GM12878 (cell line): ENCODE data around the gene ALDH3B2. TPM values are rescaled to one million over a fixed set of nuclear protein-coding genes. Genes with fewer than 3 reads are reported as not detected.

Source experiments
- ATAC-seq: fragments of 200-7000 bp; cut with Tn5 transposase; 3 replicates; pipeline ENCODE4 v1.9.1; 2020; ENCODE audit warnings: mild to moderate bottlenecking, moderate library complexity
- BruUV-seq: library from RNA; stranded (reverse); fragments of 400-500 nt; replicated peaks from 2 replicates; lab custom pipeline; 2021; lab: Mats Ljungman, UMichigan
- CTCF ChIA-PET: fragments of 300-600 bp; sonication (Branson Sonifier 250); formaldehyde crosslinking; extraction: SDS; loops from one replicate; lab custom pipeline; 2021; ENCODE audit warnings: inconsistent platforms; lab: Yijun Ruan, JAX
- POLR2A ChIA-PET: fragments of 350-600 bp; formaldehyde crosslinking; extraction: SDS; loops from one replicate; lab custom pipeline; 2021; ENCODE audit warnings: inconsistent platforms; lab: Charles Lee
- RAD21 ChIA-PET: fragments of 300-600 bp; sonication (Branson Sonifier 250); formaldehyde crosslinking; loops from one replicate; lab custom pipeline; 2023; ENCODE audit warnings: antibody characterized with exemption; ENCODE audit not compliant: unreplicated experiment; lab: Charles Lee
- SMC1A ChIA-PET: fragments of 300-600 bp; sonication (Branson Sonifier 250); formaldehyde crosslinking; loops from one replicate; lab custom pipeline; 2023; ENCODE audit not compliant: unreplicated experiment, uncharacterized antibody; lab: Charles Lee
- DNase-seq: peaks from one replicate; pipeline ENCODE4 v3.0.0-alpha.2; 2011; ENCODE audit warnings: low read depth, low spot score
- FAIRE-seq: peaks from 3 replicates; lab custom pipeline; 2011; peaks lifted over from hg19 to GRCh38; lab: Jason Lieb, UNC
- H2AFZ ChIP-seq: 2 replicates; pipeline ENCODE4 v1.6.0; 2011; ENCODE audit warnings: low read depth, low read length, control low read depth; ENCODE audit not compliant: control insufficient read depth
- H3K27ac ChIP-seq: 2 replicates; pipeline ENCODE4 v1.5.1; 2011; ENCODE audit warnings: control low read depth; ENCODE audit not compliant: control insufficient read depth, insufficient read depth
- H3K27me3 ChIP-seq, 2 experiments: replicated peaks in 1 of 2; 2 replicates each; pipeline versions ENCODE4 v1.6.0 to v1.6.1; 2011; ENCODE audit warnings: low read length in 1 of 2; ENCODE audit not compliant: control insufficient read depth in 2 of 2, insufficient read depth in 2 of 2
- H3K36me3 ChIP-seq, 2 experiments: 2 replicates each; pipeline ENCODE4 v1.5.1; 2011; ENCODE audit warnings: low read length in 1 of 2; ENCODE audit not compliant: control insufficient read depth in 2 of 2, insufficient read depth in 2 of 2
- H3K4me1 ChIP-seq: 2 replicates; pipeline ENCODE4 v1.6.1; 2011; ENCODE audit warnings: mild to moderate bottlenecking, low read length, moderate library complexity, mixed read lengths; ENCODE audit not compliant: control insufficient read depth, insufficient read depth
- H3K4me2 ChIP-seq: 2 replicates; pipeline ENCODE4 v1.6.0; 2011; ENCODE audit warnings: control low read depth; ENCODE audit not compliant: control insufficient read depth, insufficient read depth
- H3K4me3 ChIP-seq: fragments of 200-600 bp; sonication (generic); 2 replicates; pipeline ENCODE4 v1.5.1; 2016
- H3K79me2 ChIP-seq: 2 replicates; pipeline ENCODE4 v1.6.0; 2011; ENCODE audit warnings: low read length; ENCODE audit not compliant: control insufficient read depth, insufficient read depth
- H3K9ac ChIP-seq: 2 replicates; pipeline ENCODE4 v1.8.0; 2011; ENCODE audit warnings: low read length, control low read depth, mixed read lengths; ENCODE audit not compliant: control insufficient read depth, insufficient read depth
- H3K9me3 ChIP-seq: replicated peaks from 3 replicates; pipeline ENCODE4 v1.5.1; 2011; ENCODE audit warnings: mild to moderate bottlenecking, low read length; ENCODE audit not compliant: control insufficient read depth, insufficient read depth
- H4K20me1 ChIP-seq: 2 replicates; pipeline ENCODE4 v1.6.0; 2011; ENCODE audit not compliant: control insufficient read depth, insufficient read depth
- WGBS: methylation state at CpG from one replicate; pipeline ENCODE4 v1.1.6; 2016; ENCODE audit warnings: low lambda C conversion rate; ENCODE audit not compliant: insufficient replicate concordance, insufficient coverage; ENCODE audit errors: missing lambda C conversion rate; 5-methylcytosine and 5-hydroxymethylcytosine counted together
- in situ Hi-C: fragments of 300-500 bp; cut with MboI; formaldehyde crosslinking; loops from 9 replicates; pipeline ENCODE4 v1.14.3; 2018; ENCODE audit warnings: mixed read lengths
- intact Hi-C: fragments of 100-400 bp; cut with micrococcal nuclease; formaldehyde crosslinking; loops from one replicate; pipeline ENCODE4 v1.14.2; 2022; ENCODE audit not compliant: unreplicated experiment
- polyA plus RNA-seq, 11 experiments: library from polyadenylated mRNA; depleted of rRNA in 4 of 11; unstranded in 6 of 11; stranded (reverse) in 5 of 11; fragments of >200 nt; fragmentation: Nextera tagmentation in 4 of 11; fragmentation: Illumina TruSeq in 1 of 11; extraction: Ambion mirVana in 4 of 11; extraction: Trizol in 1 of 11; gene quantifications; 1 replicate in 1 of 11; 2 replicates in 10 of 11; pipeline versions ENCODE4 v1.2.1 to v1.2.3, GENCODE V29; 2011 to 2016; ENCODE audit warnings: inconsistent platforms in 2 of 11, missing spikeins in 2 of 11, low read depth in 1 of 11
- small RNA-seq: library from RNA; depleted of rRNA; stranded (forward); fragments of <200 nt; gene quantifications from one replicate; pipeline ENCODE3, GENCODE V24; 2014
- total RNA-seq, 4 experiments: library from RNA; depleted of rRNA in 3 of 4; stranded (reverse); fragments of >200 nt in 3 of 4; fragmentation: Illumina TruSeq in 1 of 4; extraction: Trizol in 1 of 4; gene quantifications; 2 replicates each; pipeline versions ENCODE4 v1.2.1 to v1.2.3, GENCODE V29; 2013 to 2021
- TF ChIP-seq, protein P1 (sequence below): fragments of 450-650 bp; IDR thresholded peaks from 2 replicates; pipeline ENCODE4 v1.6.1; 2017; ENCODE audit warnings: mild to moderate bottlenecking
- TF ChIP-seq, protein P2 (sequence below): fragments of 150-350 bp; IDR thresholded peaks from 2 replicates; pipeline ENCODE4 v1.6.1; 2014; ENCODE audit warnings: mild to moderate bottlenecking, low read depth, low read length

ALDH3B2 gene
- total and polyA plus RNA-seq, 10 of the 15 experiments (the other 5 are each of a cell fraction or from before 2014, with no cell fraction given), result 0.09 to 0.17 TPM; not detected in 8

DNA sequence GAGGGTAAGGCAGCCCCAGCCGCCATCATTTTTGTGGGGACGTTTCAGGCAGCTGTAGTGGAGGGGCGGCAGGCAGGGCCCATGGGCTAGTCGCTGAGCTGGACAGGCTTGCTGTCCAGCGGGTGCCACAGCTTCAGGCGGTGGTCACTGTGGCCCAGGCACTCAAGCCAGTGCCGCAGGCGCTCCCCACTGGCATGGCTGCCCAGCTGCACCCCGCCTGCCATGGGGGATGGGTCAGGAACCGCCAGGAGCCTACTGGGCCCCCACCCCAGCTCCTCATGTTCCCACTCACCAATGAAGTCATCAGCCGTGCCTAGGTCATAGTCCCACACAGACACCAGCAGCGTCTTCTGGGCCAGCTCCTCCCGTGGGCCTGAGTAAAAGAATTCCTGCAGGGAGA lies 61.7 kb downstream of the ALDH3B2 start:
- H3K4me1 ChIP-seq, result peaks cover 30% of the 10 kb centered on the region
- SMC1A ChIA-PET, result interaction anchor here (0.9 to 3.4 kb wide), 4 partner anchors 16 to 52 kb away, joined by 3 to 14 read pairs (median 4); partner anchors contain the start of gene NUDT8
- POLR2A ChIA-PET, result interaction anchor here (3.5 kb wide), 1 partner anchor 29 kb away, joined by 25 read pairs; the partner anchor contains the start of gene GSTP1
- no peak overlapping the region for H3K27ac ChIP-seq
- BruUV-seq, result no TSS peak
- no peak overlapping the region for H3K9ac ChIP-seq
- peaks cover 11 to 22% of the 10 kb centered on the region in 2 experiments; a peak in 3 of 4 replicates for H3K36me3 ChIP-seq
- WGBS, result 98% methylated on average over 13 of the region's 13 CpGs
- DNase-seq, result no peak
- in situ Hi-C loops (no loop called here), intact Hi-C loops (loop anchor here (5.0 kb wide), 1 partner anchor 40 kb away; no protein-coding TSS in a partner anchor)
- ATAC-seq, result no peak
- TF ChIP-seq, protein P1, sequence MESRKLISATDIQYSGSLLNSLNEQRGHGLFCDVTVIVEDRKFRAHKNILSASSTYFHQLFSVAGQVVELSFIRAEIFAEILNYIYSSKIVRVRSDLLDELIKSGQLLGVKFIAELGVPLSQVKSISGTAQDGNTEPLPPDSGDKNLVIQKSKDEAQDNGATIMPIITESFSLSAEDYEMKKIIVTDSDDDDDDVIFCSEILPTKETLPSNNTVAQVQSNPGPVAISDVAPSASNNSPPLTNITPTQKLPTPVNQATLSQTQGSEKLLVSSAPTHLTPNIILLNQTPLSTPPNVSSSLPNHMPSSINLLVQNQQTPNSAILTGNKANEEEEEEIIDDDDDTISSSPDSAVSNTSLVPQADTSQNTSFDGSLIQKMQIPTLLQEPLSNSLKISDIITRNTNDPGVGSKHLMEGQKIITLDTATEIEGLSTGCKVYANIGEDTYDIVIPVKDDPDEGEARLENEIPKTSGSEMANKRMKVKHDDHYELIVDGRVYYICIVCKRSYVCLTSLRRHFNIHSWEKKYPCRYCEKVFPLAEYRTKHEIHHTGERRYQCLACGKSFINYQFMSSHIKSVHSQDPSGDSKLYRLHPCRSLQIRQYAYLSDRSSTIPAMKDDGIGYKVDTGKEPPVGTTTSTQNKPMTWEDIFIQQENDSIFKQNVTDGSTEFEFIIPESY, result 0 out of 2 replicates have a peak, but pooled peaks have one; percentile 36
- TF ChIP-seq, protein P2, sequence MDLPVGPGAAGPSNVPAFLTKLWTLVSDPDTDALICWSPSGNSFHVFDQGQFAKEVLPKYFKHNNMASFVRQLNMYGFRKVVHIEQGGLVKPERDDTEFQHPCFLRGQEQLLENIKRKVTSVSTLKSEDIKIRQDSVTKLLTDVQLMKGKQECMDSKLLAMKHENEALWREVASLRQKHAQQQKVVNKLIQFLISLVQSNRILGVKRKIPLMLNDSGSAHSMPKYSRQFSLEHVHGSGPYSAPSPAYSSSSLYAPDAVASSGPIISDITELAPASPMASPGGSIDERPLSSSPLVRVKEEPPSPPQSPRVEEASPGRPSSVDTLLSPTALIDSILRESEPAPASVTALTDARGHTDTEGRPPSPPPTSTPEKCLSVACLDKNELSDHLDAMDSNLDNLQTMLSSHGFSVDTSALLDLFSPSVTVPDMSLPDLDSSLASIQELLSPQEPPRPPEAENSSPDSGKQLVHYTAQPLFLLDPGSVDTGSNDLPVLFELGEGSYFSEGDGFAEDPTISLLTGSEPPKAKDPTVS, result no peak
- H3K79me2 ChIP-seq, result peaks cover 6% of the 10 kb centered on the region
- H3K27me3 ChIP-seq, result no peaks in the 10 kb centered on the region
- H2AFZ ChIP-seq, result no peak overlapping the region
- RAD21 ChIA-PET, result interaction anchor here (1.8 to 2.9 kb wide), 3 partner anchors 17 to 47 kb away, joined by 5 to 26 read pairs (median 21); partner anchors contain the start of genes GSTP1 and NUDT8
- FAIRE-seq, result no peak
- H3K9me3 ChIP-seq, result no peaks in the 10 kb centered on the region
- no peak overlapping the region for H3K4me3 ChIP-seq
- H3K4me2 ChIP-seq, result no peak overlapping the region
- CTCF ChIA-PET, result interaction anchor here (4.7 to 6.0 kb wide), 2 partner anchors 15 to 28 kb away, joined by 54 to 71 read pairs; partner anchors contain the start of genes GSTP1 and NUDT8
- no peaks in the 10 kb centered on the region for H4K20me1 ChIP-seq

Small RNA genes within 50 kb of the gene (small RNA-seq; reads per million reads assigned to genes)
- 0.31 reads per million for gene RPL37P2

Other genes starting within 250 kb of the ALDH3B2 start
Only the 7 nearest of the 15 such genes appear.
- 36.2 and 45.5 TPM in 2 replicates for gene CDK2AP2, start 166.5 kb downstream of the ALDH3B2 start, total RNA-seq (2014; rRNA removed)
- gene CDK2AP2, start 166.5 kb downstream of the ALDH3B2 start, total RNA-seq (2014; rRNA removed; fragmentation: Illumina TruSeq; extraction: Trizol), result 17.2 and 19.2 TPM in 2 replicates
- 58.8 and 60.7 TPM in 2 replicates for gene CDK2AP2, start 166.5 kb downstream of the ALDH3B2 start, total RNA-seq (2021)
- 6.7 and 15.9 TPM in 2 replicates for gene CDK2AP2, start 166.5 kb downstream of the ALDH3B2 start, polyA plus RNA-seq (2011; rRNA removed)
- 5.8 and 36.3 TPM in 2 replicates for gene CDK2AP2, start 166.5 kb downstream of the ALDH3B2 start, polyA plus RNA-seq (2014; fragmentation: Illumina TruSeq; extraction: Trizol)
- gene CDK2AP2, start 166.5 kb downstream of the ALDH3B2 start, polyA plus RNA-seq (2014; fragmentation: Nextera tagmentation; extraction: Ambion mirVana), result 10 to 100 TPM in 1 of 2 experiments, 1 to 10 TPM in 1; 8.0 to 18.0 TPM
- 51.4 and 55.4 TPM in 2 replicates for gene CDK2AP2, start 166.5 kb downstream of the ALDH3B2 start, polyA plus RNA-seq (2014; rRNA removed)
- gene CDK2AP2, start 166.5 kb downstream of the ALDH3B2 start, polyA plus RNA-seq (2016; fragmentation: Nextera tagmentation; extraction: Ambion mirVana), result 100 to 1,000 TPM; 150 to 177 TPM
- not detected in 2 replicates for gene CABP2, start 151.2 kb downstream of the ALDH3B2 start, total RNA-seq (2014; rRNA removed)
- not detected in 2 replicates for gene CABP2, start 151.2 kb downstream of the ALDH3B2 start, total RNA-seq (2014; rRNA removed; fragmentation: Illumina TruSeq; extraction: Trizol)
- gene CABP2, start 151.2 kb downstream of the ALDH3B2 start, total RNA-seq (2021), result not detected in 2 replicates
- gene CABP2, start 151.2 kb downstream of the ALDH3B2 start, polyA plus RNA-seq (2011; rRNA removed), result not detected in 2 replicates
- gene CABP2, start 151.2 kb downstream of the ALDH3B2 start, polyA plus RNA-seq (2014; fragmentation: Illumina TruSeq; extraction: Trizol), result not detected in 2 replicates
- gene CABP2, start 151.2 kb downstream of the ALDH3B2 start, polyA plus RNA-seq (2014; fragmentation: Nextera tagmentation; extraction: Ambion mirVana), result not detected
- not detected in 2 replicates for gene CABP2, start 151.2 kb downstream of the ALDH3B2 start, polyA plus RNA-seq (2014; rRNA removed)
- not detected for gene CABP2, start 151.2 kb downstream of the ALDH3B2 start, polyA plus RNA-seq (2016; fragmentation: Nextera tagmentation; extraction: Ambion mirVana)
- 1,623 and 1,788 TPM in 2 replicates for gene GSTP1, start 90.8 kb downstream of the ALDH3B2 start, total RNA-seq (2014; rRNA removed)
- 587 and 627 TPM in 2 replicates for gene GSTP1, start 90.8 kb downstream of the ALDH3B2 start, total RNA-seq (2014; rRNA removed; fragmentation: Illumina TruSeq; extraction: Trizol)
- gene GSTP1, start 90.8 kb downstream of the ALDH3B2 start, total RNA-seq (2021), result 831 and 852 TPM in 2 replicates
- 511 and 1,079 TPM in 2 replicates for gene GSTP1, start 90.8 kb downstream of the ALDH3B2 start, polyA plus RNA-seq (2011; rRNA removed)
- gene GSTP1, start 90.8 kb downstream of the ALDH3B2 start, polyA plus RNA-seq (2014; fragmentation: Illumina TruSeq; extraction: Trizol), result 158 and 501 TPM in 2 replicates
- 100 to 1,000 TPM; 469 to 685 TPM for gene GSTP1, start 90.8 kb downstream of the ALDH3B2 start, polyA plus RNA-seq (2014; fragmentation: Nextera tagmentation; extraction: Ambion mirVana)
- 1,173 and 1,340 TPM in 2 replicates for gene GSTP1, start 90.8 kb downstream of the ALDH3B2 start, polyA plus RNA-seq (2014; rRNA removed)
- 1,000 to 10,000 TPM; 1,222 to 1,443 TPM for gene GSTP1, start 90.8 kb downstream of the ALDH3B2 start, polyA plus RNA-seq (2016; fragmentation: Nextera tagmentation; extraction: Ambion mirVana)
- 301 and 330 TPM in 2 replicates for gene NDUFV1, start 67.7 kb downstream of the ALDH3B2 start, total RNA-seq (2014; rRNA removed)
- 162 and 166 TPM in 2 replicates for gene NDUFV1, start 67.7 kb downstream of the ALDH3B2 start, total RNA-seq (2014; rRNA removed; fragmentation: Illumina TruSeq; extraction: Trizol)
- 310 and 312 TPM in 2 replicates for gene NDUFV1, start 67.7 kb downstream of the ALDH3B2 start, total RNA-seq (2021)
- 97.9 and 184 TPM in 2 replicates for gene NDUFV1, start 67.7 kb downstream of the ALDH3B2 start, polyA plus RNA-seq (2011; rRNA removed)
- 37.6 and 129 TPM in 2 replicates for gene NDUFV1, start 67.7 kb downstream of the ALDH3B2 start, polyA plus RNA-seq (2014; fragmentation: Illumina TruSeq; extraction: Trizol)
- 10 to 100 TPM in 1 of 2 experiments, 1 to 10 TPM in 1; 8.2 to 51.7 TPM for gene NDUFV1, start 67.7 kb downstream of the ALDH3B2 start, polyA plus RNA-seq (2014; fragmentation: Nextera tagmentation; extraction: Ambion mirVana)
- 277 and 312 TPM in 2 replicates for gene NDUFV1, start 67.7 kb downstream of the ALDH3B2 start, polyA plus RNA-seq (2014; rRNA removed)
- gene NDUFV1, start 67.7 kb downstream of the ALDH3B2 start, polyA plus RNA-seq (2016; fragmentation: Nextera tagmentation; extraction: Ambion mirVana), result 100 to 1,000 TPM; 348 to 380 TPM
- 15.9 and 18.2 TPM in 2 replicates for gene NUDT8, start 44.7 kb downstream of the ALDH3B2 start, total RNA-seq (2014; rRNA removed)
- gene NUDT8, start 44.7 kb downstream of the ALDH3B2 start, total RNA-seq (2014; rRNA removed; fragmentation: Illumina TruSeq; extraction: Trizol), result 3.3 and 4.8 TPM in 2 replicates
- gene NUDT8, start 44.7 kb downstream of the ALDH3B2 start, total RNA-seq (2021), result 16.5 and 16.9 TPM in 2 replicates
- 1.6 and 3.7 TPM in 2 replicates for gene NUDT8, start 44.7 kb downstream of the ALDH3B2 start, polyA plus RNA-seq (2011; rRNA removed)
- 0.30 and 2.9 TPM in 2 replicates for gene NUDT8, start 44.7 kb downstream of the ALDH3B2 start, polyA plus RNA-seq (2014; fragmentation: Illumina TruSeq; extraction: Trizol)
- gene NUDT8, start 44.7 kb downstream of the ALDH3B2 start, polyA plus RNA-seq (2014; fragmentation: Nextera tagmentation; extraction: Ambion mirVana), result 1 to 10 TPM in 1 of 2 experiments, under 1 TPM in 1; 0.32 to 1.1 TPM
- 14.9 and 18.8 TPM in 2 replicates for gene NUDT8, start 44.7 kb downstream of the ALDH3B2 start, polyA plus RNA-seq (2014; rRNA removed)
- 10 to 100 TPM; 16.9 to 17.7 TPM for gene NUDT8, start 44.7 kb downstream of the ALDH3B2 start, polyA plus RNA-seq (2016; fragmentation: Nextera tagmentation; extraction: Ambion mirVana)
- gene TBX10, start 34.9 kb downstream of the ALDH3B2 start, total RNA-seq (2014; rRNA removed), result 0.22 and 0.23 TPM in 2 replicates
- 0.18 TPM in 1 of 2 replicates, not detected in the other for gene TBX10, start 34.9 kb downstream of the ALDH3B2 start, total RNA-seq (2014; rRNA removed; fragmentation: Illumina TruSeq; extraction: Trizol)
- gene TBX10, start 34.9 kb downstream of the ALDH3B2 start, total RNA-seq (2021), result 0.16 and 0.26 TPM in 2 replicates
- gene TBX10, start 34.9 kb downstream of the ALDH3B2 start, polyA plus RNA-seq (2011; rRNA removed), result not detected in 2 replicates
- gene TBX10, start 34.9 kb downstream of the ALDH3B2 start, polyA plus RNA-seq (2014; fragmentation: Illumina TruSeq; extraction: Trizol), result 0.10 and 0.16 TPM in 2 replicates
- gene TBX10, start 34.9 kb downstream of the ALDH3B2 start, polyA plus RNA-seq (2014; fragmentation: Nextera tagmentation; extraction: Ambion mirVana), result not detected
- gene TBX10, start 34.9 kb downstream of the ALDH3B2 start, polyA plus RNA-seq (2014; rRNA removed), result 0.15 and 0.44 TPM in 2 replicates
- gene TBX10, start 34.9 kb downstream of the ALDH3B2 start, polyA plus RNA-seq (2016; fragmentation: Nextera tagmentation; extraction: Ambion mirVana), result under 1 TPM in 1 of 2 experiments, not detected in 1; 0.17 TPM
- 20.2 and 27.8 TPM in 2 replicates for gene ACY3, start 23.9 kb downstream of the ALDH3B2 start, total RNA-seq (2014; rRNA removed)
- gene ACY3, start 23.9 kb downstream of the ALDH3B2 start, total RNA-seq (2014; rRNA removed; fragmentation: Illumina TruSeq; extraction: Trizol), result 12.2 and 12.8 TPM in 2 replicates
- 23.5 and 24.3 TPM in 2 replicates for gene ACY3, start 23.9 kb downstream of the ALDH3B2 start, total RNA-seq (2021)
- gene ACY3, start 23.9 kb downstream of the ALDH3B2 start, polyA plus RNA-seq (2011; rRNA removed), result 0.33 and 0.83 TPM in 2 replicates
- 6.3 and 17.8 TPM in 2 replicates for gene ACY3, start 23.9 kb downstream of the ALDH3B2 start, polyA plus RNA-seq (2014; fragmentation: Illumina TruSeq; extraction: Trizol)
- 10 to 100 TPM; 13.1 to 14.4 TPM for gene ACY3, start 23.9 kb downstream of the ALDH3B2 start, polyA plus RNA-seq (2014; fragmentation: Nextera tagmentation; extraction: Ambion mirVana)
- 30.7 and 36.1 TPM in 2 replicates for gene ACY3, start 23.9 kb downstream of the ALDH3B2 start, polyA plus RNA-seq (2014; rRNA removed)
- gene ACY3, start 23.9 kb downstream of the ALDH3B2 start, polyA plus RNA-seq (2016; fragmentation: Nextera tagmentation; extraction: Ambion mirVana), result 10 to 100 TPM; 16.8 to 22.4 TPM